Measurements from ENCODE around the gene POLR2E. TPM values are rescaled to one million over a fixed set of nuclear protein-coding genes. Genes with fewer than 3 reads are reported as not detected.

Gene POLR2E
- total and polyA plus RNA-seq, 9 of the 15 experiments (the other 6 are each of a cell fraction or from before 2014, with no cell fraction given), result 3.4 to 413 (median 244) TPM

GRCh38 chr19:1085053-1085658 lies 10.0 kb downstream of the POLR2E start (continued):
- TF ChIP-seq ZNF232 (CRISPR knock-in tag; IDR thresholded peaks at IDR 0.05) (no peak), THRAP3 (IDR thresholded peaks at IDR 0.05; ENCODE audit: borderline replicate concordance) (peak; percentile 27; the same call in 1 of the 2 replicates), GTF2B (IDR thresholded peaks at IDR 0.05; ENCODE audit: extremely low read depth, insufficient read length) (no peak), ZMIZ1 (IDR thresholded peaks at IDR 0.05; ENCODE audit: low read depth in 2 of 2, low read length in 2 of 2) (no peak), ZNF384 (IDR thresholded peaks at IDR 0.05; ENCODE audit: low read depth, low read length) (no peak), DPF2 (IDR thresholded peaks at IDR 0.05) (no peak), NCOA6 (IDR thresholded peaks at IDR 0.05) (no peak), ARID2 (IDR thresholded peaks at IDR 0.05) (no peak), E2F8 (IDR thresholded peaks at IDR 0.05; ENCODE audit: low read depth, partially characterized antibody) (peak; percentile 55), SPI1 (IDR thresholded peaks at IDR 0.05; ENCODE audit: borderline replicate concordance, low read depth, low read length) (no peak), XRCC5 (IDR thresholded peaks at IDR 0.05; ENCODE audit: low read depth, low read length) (no peak), POLR2AphosphoS2 (IDR thresholded peaks at IDR 0.05; ENCODE audit: low read length) (no peak), RBBP5 (IDR thresholded peaks at IDR 0.05; ENCODE audit: borderline replicate concordance, insufficient read depth, low read length, poor library complexity, severe bottlenecking) (no peak)
- TF ChIP-seq, protein P1, sequence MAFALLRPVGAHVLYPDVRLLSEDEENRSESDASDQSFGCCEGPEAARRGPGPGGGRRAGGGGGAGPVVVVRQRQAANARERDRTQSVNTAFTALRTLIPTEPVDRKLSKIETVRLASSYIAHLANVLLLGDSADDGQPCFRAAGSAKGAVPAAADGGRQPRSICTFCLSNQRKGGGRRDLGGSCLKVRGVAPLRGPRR (CRISPR knock-in tag; IDR thresholded peaks at IDR 0.05), result no peak
- TF ChIP-seq, protein P2, sequence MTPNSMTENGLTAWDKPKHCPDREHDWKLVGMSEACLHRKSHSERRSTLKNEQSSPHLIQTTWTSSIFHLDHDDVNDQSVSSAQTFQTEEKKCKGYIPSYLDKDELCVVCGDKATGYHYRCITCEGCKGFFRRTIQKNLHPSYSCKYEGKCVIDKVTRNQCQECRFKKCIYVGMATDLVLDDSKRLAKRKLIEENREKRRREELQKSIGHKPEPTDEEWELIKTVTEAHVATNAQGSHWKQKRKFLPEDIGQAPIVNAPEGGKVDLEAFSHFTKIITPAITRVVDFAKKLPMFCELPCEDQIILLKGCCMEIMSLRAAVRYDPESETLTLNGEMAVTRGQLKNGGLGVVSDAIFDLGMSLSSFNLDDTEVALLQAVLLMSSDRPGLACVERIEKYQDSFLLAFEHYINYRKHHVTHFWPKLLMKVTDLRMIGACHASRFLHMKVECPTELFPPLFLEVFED (CRISPR knock-in tag; conservative IDR thresholded peaks at IDR 0.05), result peak; percentile 95
- TF ChIP-seq, protein P3, sequence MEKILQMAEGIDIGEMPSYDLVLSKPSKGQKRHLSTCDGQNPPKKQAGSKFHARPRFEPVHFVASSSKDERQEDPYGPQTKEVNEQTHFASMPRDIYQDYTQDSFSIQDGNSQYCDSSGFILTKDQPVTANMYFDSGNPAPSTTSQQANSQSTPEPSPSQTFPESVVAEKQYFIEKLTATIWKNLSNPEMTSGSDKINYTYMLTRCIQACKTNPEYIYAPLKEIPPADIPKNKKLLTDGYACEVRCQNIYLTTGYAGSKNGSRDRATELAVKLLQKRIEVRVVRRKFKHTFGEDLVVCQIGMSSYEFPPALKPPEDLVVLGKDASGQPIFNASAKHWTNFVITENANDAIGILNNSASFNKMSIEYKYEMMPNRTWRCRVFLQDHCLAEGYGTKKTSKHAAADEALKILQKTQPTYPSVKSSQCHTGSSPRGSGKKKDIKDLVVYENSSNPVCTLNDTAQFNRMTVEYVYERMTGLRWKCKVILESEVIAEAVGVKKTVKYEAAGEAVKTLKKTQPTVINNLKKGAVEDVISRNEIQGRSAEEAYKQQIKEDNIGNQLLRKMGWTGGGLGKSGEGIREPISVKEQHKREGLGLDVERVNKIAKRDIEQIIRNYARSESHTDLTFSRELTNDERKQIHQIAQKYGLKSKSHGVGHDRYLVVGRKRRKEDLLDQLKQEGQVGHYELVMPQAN (IDR thresholded peaks at IDR 0.05; ENCODE audit: borderline replicate concordance), result 0 out of 2 replicates have a peak, but pooled peaks have one; percentile 20

Measured in K562 (cell line).